HL-60 (cell line): ENCODE measurements around the gene DBNL.

Experiments
- CTCF ChIP-seq: IDR thresholded peaks from one replicate; pipeline ENCODE4 v1.5.1; 2011; ENCODE audit warnings: low read length, control low read depth, inconsistent platforms; ENCODE audit not compliant: insufficient read depth
- GABPA ChIP-seq: IDR thresholded peaks from 2 replicates; pipeline ENCODE4 v1.6.1; 2012; ENCODE audit warnings: low read depth
- POLR2AphosphoS5 ChIP-seq: IDR thresholded peaks from 2 replicates; pipeline ENCODE4 v1.6.1; 2012; ENCODE audit warnings: low read depth
- REST ChIP-seq: IDR thresholded peaks from 2 replicates; pipeline ENCODE4 v1.6.1; 2012; ENCODE audit warnings: low read depth; ENCODE audit not compliant: insufficient replicate concordance
- SPI1 ChIP-seq: IDR thresholded peaks from 2 replicates; pipeline ENCODE4 v1.6.1; 2012; ENCODE audit warnings: low read depth, mild to moderate bottlenecking, borderline replicate concordance

- no peak for TF ChIP-seq CTCF
- no peak for TF ChIP-seq GABPA
- TF ChIP-seq REST, result no peak
- no peak for TF ChIP-seq POLR2AphosphoS5
- TF ChIP-seq SPI1, result no peak
Observed at GRCh38 chr7:44066111-44066460, 21.6 kb downstream of the DBNL start.
